ENCODE data around the gene DTX2.
"Not testable (repeated sequence)": the region's sequence is repeated elsewhere in the genome, so short reads cannot be mapped to it uniquely, and the experiment has no call there.

DTX2 gene

DNA sequence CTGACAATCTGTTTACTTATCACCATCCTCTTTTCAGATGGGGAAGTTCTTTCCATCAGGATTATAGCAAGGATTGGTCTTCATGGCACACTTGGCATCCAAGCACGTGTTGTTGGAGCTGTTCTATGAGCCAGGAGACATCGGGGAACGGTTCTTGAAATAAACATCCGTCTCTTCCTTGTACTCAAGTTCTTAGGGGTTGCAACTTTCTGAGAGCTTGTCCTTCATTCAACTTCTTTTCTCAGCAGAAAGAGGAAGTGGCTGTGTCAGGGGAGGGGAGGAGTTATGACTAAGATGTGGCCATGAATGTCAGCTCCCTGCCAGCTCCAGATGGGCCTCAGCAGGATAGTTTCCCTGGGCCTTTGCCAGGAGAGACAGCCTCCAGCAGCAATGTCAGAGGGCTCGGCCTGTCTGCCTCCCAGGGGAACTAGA is 15.9 kb upstream of the DTX2 start:
- DNase-seq, result not testable (repeated sequence)

DNA sequence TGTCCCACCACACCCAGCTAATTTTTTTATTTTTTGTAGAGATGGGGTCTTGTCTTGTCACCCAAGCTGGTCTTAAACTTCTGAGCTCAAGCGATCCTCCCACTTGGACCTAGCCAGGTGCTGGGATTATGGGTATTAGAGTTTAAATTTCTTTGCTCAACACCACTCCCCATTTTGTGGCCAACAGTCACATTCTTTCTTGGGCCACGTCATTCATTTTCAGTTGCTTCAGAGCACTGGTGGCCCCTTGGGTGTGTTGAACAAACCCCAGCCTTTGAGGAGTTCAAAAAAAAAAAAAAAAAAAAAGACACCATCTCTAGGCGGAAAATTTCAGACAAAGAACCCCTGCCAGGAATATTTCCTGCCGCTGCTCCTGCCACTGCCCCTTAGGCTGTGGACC is 4.5 kb upstream of the DTX2 start:
- DNase-seq, result not testable (repeated sequence)

DNA sequence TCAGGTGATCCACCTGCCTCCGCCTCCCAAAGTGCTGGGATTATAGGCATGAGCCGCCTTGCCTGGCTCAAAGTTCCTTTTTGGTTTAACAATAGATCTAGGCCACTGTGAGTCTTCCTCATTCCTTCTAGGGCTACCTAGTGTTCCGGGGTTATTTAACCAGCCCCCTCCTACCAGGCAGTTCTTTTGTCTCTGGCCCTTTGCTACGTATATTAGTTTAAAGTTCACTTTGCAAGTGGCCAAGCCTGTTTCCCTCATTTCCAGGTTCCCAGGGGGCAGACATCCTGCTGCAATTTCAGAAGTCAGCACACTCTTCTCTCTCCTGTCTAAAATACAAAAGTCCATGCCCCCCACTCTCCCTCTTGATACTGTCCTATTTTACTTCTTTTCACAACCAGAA is 3.0 kb upstream of the DTX2 start:
- DNase-seq, result not testable (repeated sequence)

DNA sequence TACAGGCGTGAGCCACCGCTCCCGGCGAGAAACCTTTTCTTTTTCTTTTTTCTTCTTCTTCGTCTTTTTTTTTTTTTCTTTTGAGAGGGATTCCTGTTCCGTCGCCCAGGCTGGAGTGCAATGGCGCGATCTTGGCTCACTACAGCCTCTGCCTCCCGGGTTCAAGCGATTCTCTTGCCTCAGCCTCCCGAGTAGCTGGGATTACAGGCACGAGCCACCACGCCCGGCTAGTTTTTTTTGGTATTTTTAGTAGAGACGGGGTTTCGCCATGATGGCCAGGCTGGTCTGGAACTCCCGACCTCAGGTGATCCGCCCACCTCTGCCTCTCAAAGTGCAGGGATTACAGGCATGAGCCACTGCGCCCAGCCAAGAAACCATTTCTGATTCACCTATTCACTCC is 742 bp upstream of the DTX2 start:
- DNase-seq, result not testable (repeated sequence)

DNA sequence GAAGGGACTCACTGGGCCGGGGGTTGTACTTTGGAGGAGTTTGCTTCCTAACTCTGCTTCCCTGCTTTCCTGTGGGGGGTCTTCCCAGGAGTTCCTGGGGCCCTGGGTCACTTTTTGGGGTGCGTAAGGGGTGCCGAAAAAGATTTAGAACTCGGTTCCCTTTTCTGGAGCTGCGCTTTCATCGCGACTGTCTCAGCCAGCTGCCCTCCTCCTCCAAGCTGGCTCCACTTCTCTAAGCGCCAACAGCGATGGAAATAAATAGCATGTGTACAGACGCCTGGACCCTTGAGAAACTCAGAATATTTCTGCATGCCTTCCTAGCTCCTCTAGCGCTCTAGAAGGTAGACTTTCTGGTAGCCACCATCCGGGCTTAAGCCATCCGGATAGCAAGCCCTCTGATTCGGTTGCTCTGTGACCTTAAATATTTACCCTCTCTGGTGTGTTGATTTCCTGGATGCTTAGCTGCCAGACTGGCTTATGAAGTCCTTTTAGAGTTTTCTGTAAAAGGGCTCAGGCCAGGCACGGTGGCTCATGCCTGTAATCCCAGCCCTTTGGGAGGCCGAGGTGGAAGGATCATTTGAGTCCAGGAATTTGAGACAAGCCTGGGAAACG is 868 bp downstream of the DTX2 start:
- DNase-seq, result not testable (repeated sequence)

DNA sequence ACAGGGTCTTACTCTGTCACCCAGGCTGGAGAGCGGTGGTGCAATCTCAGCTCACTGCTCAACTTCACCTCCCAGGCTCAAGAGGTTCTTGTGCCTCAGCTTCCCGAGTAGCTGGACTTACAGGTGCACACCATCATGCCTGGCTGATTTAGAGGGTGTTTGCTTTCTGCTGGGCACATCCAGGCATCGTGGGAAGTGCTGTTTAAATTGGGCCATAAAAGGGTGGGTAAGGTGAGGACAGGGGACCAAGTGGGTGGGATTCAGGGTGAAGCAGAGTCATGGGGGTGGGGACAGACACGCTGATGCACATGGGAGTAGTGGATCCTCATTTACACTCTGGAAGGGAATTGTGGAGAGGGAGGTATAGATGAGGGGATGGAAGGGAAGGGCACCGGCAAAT is 3.5 kb downstream of the DTX2 start:
- DNase-seq, result not testable (repeated sequence)

DNA sequence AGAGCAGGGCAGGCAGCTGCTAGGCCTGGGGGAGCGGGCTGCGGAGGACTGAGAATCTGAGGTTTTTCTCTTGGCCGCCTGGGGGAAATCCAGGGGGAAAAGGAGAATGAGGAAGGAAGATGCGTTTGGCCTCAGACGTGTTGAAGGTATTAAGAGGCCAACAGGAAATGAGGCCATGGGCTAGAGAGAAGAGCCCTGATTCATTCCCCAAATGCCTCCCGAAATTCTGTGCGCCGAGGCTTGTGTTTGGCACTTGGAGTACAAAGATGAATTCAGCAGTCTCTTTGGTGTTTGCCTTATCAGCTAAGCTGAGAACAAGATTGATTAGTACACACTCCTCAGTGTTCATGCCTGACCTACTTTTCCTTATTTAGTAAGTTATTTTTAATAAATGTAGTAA is 4.4 kb downstream of the DTX2 start:
- not testable (repeated sequence) for DNase-seq

DNA sequence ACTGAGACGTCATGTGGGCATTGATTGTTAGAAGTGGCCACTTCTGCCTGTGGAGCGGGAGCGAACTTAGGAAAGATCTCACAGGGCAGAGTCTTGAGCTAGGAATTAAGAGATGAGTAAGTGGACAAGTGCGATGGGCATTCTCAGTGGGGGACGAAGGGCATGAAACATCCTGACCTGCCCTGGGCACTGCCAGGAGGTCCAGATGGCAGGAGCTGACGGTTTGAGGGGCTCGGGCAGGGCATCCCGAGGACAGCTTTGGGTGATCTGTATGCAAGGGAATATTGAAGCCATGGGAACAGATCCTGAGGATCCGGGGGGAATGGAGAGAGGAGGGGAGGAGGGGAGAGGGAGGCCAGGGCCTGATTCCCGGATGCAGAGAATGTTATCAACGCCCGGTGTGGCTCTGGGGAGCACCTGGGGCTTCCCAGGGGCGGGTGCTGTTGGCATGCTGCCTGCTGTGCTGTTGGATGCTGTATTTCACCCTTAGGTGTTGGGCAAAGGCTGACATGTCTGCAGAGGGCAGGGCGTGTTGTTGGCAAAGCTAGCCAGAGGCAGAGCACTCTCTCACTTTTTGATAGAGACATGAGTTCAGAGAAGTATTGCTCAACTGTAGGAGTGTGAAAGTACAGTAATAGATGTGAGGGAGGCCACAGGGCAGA is 6.4 kb downstream of the DTX2 start:
- DNase-seq, result not testable (repeated sequence)

DNA sequence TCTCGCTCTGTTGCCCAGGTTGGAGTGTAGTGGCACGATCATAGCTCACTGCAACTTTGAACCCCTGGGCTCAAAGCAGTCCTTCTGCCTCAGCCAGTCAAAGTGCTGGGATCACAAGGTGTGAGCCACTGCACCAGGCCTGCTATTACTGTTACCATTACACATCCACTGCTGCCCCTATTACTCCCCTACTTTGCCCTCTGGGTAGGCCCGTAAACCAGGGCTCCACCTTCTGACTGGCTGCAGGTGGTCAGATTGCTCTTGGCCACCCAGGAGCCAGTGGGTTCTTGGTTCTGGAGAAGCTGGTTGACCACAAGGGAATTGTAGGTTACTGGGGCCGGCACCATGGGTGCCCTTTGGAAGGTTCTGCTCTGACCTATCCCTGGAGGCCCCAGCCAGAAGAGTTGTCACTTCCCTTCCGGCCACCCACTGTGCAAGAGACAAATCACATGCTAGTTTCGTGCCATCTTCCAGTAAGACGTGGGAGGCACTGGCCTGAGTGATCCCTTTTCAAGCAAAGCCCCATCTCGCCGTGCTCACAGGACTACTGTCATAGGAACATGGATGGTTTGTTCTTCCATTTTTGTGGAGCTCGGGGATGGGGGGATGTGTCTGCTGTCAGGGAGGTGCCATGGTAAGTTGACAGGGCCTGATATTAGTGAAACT is 10.2 kb downstream of the DTX2 start:
- not testable (repeated sequence) for DNase-seq

DNA sequence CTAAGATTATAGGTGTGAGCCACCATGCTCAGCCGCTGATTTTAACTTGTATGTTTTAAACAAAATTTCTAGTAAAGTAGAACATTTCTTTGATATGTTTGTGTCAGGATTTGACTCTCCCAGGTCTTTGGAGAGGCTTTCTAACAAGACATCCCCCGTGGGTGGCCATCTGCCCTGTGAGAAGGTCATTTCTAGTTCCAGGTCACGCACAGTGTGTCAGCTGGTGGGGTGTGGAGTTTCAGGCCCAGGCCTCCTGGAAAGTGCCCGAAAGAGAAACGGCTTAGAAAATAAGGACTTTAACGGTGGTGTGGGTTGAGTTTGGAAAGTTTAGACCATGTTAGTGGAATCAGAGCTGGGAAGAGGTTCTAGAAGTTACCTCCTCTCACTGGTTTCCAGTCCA is 11.6 kb downstream of the DTX2 start:
- DNase-seq, result not testable (repeated sequence)

DNA sequence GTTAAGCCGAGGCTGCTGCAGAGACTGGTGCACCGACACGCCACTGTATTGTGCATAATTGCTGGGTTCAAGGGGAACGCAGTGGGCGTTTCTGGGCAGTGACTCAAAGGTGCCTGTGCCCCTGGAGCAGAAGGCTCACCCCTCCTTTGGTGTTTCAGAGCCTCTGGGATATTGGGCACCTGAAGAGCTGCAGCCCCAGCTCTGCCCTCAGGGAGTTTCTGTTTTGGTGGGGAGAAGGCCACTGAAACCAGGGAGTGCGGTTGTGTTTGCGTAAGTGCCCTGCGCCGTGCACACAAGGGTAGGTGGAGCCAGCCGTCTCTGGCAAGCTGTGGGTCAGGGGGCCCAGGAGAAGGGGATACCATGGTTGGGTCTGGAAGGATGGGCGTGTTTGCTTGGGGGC is 14.8 kb downstream of the DTX2 start:
- not testable (repeated sequence) for DNase-seq

DNA sequence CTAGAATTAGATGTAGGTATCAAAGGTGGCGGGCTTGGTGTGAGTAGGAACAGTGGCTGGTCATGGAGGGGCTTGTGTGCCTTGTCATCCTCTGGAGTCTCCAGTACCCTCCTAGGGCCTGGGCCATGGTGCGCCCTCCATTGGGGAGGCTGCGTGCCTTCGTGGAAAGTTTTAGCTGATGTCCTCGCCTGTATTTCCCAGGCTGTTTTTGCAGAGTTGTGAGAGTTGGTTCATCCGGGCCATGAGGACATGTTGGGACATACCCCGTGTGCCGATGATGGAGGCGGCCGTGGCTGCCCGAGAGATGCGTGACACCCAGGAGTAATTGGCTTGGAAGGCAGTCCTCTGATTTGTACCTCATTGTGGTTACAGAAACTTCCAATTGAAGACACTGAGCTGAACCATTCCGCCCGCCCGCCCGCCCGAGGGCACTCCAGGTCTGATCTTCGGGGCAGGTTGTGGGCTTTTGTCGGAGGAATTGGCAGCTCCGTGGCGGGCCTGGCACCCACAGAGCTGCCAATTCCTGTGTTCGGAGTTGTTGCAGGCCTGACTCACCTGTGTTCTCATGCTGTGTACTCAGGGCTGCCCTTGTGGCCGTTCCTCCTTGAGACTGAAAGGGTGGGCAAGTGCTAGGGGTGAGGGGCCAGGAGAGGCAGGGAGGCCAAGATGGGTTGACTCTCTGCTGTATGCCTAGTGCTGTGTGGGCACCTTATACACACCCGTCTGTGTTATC is 15.4 kb downstream of the DTX2 start:
- not testable (repeated sequence) for DNase-seq

DNA sequence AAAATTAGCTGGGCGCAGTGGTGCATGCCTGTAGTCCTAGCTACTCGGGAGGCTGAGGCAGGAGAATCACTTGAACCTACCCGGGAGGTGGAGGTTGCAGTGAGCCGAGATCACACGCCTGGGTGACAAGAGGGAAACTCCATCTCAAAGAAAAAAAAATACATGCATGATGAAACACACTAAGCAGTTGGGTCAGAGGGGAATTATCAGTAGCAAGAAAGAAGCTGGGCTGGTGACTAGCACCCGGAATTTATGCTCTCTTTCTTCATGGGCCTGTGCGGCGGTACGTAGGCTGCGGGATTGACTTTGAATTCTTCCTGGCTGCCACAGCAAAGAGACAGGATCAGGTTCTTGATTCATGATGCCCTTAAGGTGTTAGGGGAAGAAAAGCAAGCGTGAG is 18.1 kb downstream of the DTX2 start:
- DNase-seq, result not testable (repeated sequence)

DNA sequence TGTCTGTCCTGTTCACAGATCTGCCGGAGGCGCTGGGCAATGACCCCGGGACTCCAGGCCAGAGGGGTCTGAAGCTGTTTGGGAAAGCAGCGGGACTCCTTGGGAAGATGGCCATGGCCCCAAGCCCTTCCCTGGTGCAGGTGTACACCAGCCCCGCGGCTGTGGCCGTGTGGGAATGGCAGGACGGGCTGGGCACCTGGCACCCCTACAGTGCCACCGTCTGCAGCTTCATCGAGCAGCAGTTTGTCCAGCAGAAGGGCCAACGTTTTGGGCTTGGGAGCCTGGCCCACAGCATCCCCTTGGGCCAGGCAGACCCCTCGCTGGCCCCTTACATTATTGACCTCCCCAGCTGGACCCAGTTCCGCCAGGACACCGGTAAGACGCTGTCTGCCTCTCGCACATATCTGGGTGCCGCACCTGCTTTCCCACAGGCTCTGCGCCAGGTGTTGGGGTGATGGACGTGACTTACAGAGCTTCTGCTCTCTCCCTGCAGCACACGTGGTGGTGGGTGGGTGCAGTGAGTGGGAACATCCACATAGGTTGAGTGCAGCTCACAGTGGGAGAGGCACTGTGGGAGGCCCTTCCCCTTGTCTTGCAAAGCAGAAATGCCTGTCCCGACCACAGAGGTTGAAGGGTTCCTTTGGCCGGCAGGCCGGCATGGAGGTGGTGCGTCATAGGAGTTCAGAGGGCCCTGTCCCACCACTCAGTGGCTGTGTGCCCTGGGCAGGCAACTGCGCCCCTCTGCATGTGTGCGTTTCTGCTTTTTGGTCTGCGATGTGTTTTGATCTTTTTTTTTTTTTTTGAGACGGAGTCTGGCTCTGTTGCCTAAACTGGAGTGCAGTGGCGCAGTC is 19.1 kb downstream of the DTX2 start:
- not testable (repeated sequence) for DNase-seq

DNA sequence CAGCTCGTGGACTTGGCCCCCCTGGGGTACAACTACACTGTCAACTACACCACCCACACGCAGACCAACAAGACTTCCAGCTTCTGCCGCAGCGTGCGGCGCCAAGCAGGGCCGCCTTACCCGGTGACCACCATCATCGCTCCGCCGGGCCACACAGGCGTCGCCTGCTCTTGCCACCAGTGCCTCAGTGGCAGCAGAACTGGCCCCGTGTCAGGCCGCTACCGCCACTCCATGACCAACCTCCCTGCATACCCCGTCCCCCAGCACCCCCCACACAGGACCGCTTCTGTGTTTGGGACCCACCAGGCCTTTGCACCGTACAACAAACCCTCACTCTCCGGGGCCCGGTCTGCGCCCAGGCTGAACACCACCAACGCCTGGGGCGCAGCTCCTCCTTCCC is 21.2 kb downstream of the DTX2 start:
- not testable (repeated sequence) for DNase-seq

DNA sequence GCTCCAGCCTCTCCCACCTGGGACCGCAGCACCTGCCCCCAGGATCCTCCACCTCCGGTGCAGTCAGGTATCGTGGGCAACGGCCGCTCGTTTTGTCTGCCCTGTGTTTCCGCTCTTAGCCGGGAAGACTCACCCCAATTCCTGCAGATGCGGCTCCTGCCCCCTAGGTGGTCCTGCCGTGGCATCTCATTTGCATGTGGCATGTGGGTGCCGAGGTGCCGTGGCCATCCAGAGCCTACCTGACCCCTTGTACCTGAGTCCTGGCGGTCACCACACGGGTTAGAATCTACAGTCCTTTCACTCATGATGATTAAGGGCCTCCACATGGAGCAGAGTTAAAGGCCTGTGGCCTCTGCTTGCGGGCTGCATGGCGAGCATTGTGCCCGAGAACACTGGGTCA is 21.6 kb downstream of the DTX2 start:
- DNase-seq, result not testable (repeated sequence)

DNA sequence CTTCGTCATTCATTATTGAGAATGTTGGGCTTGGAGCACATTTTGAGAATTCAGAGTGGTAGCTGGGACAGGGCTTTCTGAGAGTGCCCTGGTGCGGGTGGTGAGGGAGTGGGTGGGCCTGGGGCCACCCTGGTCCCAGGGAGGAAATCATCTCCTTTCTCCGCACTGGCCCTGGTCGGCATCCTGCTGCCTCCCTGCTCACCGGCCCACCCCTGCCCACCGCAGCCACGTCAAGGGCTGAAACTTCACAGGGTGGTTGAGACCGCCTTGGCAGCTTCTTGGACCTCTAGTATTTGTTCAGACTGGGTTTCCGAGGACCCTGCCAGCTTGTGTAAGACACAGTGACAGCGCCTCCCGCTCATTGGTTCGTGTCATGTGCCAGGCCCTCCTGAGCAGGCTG is 22.9 kb downstream of the DTX2 start:
- DNase-seq, result not testable (repeated sequence)

DNA sequence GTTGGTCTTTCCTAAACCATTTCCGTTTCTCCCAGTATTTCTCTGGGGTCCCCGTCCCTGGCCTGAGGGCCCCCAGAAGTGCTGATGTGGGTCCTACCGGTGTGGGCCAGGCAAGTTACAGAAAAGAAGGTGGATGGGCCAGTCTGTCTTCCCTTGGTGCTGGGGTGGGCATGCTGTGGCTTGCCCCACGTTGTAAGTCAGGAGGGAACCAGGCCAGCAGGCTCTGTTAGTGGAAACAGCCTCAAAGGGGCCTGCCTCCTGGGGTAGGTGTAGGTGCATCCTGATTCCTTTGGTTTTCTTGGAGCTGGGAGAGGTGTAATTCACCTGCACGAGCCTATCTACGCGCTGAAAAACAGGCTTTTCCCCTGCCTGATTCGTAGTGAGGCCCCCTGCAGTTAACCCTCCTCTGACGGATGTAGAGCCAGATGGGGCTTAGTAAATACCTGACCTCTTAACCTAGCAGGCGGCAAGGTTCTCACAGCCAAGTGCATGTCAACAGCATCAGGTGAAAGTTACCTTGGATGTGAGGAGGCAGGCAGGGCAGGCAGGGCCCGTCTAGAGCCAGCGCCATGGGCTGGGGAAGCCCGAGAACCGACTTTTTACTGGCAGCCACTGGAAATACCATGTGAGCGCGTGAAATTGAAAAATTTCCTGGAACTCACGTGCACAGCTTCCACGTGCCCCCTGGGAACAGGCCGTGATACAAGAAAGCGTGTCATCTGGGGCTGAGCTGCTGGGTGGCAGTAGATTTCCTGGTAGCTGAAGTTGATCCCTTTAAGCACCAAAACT is 24.5 kb downstream of the DTX2 start:
- DNase-seq, result not testable (repeated sequence)

DNA sequence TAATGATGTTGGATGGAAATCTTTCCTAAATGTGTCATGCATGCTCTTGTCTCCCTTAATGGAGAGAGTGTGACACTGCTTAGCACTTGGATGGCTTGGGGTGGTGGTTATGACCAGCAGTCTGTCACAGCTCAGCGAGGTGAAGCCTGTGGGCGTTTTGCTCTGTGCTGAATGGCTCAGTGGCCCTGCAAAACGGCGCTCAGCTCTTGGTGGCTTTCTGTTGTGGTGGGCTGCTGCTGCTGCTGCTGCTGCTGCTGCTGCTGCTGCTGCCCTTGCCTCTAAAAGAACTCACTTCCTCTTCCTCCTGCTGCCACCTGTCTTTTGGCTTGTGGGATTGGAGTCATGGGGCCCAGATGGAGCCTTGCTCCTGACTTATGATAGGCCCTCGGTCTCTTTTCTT is 25.1 kb downstream of the DTX2 start:
- not testable (repeated sequence) for DNase-seq

DNA sequence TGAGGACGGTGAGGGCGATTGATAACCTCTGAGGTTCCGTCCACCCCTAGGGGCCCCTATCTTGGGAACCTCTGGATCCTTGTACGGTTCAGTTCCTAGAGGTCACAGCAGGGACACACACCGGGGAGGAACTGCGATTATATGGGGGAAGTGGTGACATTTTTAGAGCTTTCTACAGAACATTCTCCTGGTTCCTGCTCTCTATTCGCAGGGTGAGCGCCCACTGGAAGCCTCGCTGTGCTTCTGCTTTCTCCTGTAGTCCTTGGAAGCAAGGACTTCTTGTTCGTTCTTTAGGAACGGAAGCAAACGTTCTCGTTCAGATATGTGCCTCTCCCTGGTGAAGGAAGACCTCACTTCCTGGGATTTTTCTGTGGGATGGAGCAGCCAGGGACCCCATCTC is 26.5 kb downstream of the DTX2 start:
- DNase-seq, result not testable (repeated sequence)

DNA sequence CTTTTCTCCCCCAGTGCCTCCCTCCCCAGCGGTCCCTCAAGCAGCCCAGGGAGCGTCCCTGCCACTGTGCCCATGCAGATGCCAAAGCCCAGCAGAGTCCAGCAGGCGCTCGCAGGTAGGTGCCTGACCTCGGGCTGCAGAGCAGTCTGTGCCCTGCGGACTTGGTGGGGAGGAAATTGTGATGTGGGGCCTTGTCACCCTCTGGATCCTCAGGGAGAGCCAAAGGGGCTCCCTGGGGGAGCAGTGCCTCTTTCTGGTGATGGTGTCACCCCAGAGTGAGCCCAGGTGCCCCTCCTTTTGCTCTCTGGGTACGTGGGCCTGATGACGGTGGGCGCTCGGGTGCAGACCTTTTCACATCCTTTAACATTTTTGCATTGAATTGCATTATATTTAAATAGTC is 30.6 kb downstream of the DTX2 start:
- DNase-seq, result not testable (repeated sequence)

DNA sequence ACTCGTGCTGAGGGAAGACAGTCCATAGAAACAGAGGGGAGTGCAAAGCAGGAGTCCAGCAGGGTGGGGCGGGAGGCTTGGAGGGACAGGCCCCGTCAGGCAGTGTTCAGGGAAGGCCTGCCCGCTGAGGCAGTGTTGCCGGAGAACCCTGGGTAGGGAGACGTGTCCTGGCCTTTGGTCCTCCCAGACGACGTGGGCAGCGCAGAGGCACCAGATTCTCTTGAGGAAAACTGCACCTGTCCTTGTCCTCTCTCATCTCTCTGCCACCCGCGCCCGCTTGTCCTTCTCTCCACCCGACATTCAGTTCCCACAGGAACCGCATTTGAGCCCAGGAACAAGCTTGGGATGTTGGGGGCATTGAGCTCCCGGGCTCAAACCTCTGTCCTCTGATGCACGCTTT is 34.2 kb downstream of the DTX2 start:
- DNase-seq, result not testable (repeated sequence)
